ENCODE results near the gene GPR135. TPM values are rescaled to one million over a fixed set of nuclear protein-coding genes. Genes with fewer than 3 reads are reported as not detected.

GPR135 gene
- total and polyA plus RNA-seq, 7 donors = 0.50 to 12.7 (median 5.7) TPM; not detected in 2

DNA sequence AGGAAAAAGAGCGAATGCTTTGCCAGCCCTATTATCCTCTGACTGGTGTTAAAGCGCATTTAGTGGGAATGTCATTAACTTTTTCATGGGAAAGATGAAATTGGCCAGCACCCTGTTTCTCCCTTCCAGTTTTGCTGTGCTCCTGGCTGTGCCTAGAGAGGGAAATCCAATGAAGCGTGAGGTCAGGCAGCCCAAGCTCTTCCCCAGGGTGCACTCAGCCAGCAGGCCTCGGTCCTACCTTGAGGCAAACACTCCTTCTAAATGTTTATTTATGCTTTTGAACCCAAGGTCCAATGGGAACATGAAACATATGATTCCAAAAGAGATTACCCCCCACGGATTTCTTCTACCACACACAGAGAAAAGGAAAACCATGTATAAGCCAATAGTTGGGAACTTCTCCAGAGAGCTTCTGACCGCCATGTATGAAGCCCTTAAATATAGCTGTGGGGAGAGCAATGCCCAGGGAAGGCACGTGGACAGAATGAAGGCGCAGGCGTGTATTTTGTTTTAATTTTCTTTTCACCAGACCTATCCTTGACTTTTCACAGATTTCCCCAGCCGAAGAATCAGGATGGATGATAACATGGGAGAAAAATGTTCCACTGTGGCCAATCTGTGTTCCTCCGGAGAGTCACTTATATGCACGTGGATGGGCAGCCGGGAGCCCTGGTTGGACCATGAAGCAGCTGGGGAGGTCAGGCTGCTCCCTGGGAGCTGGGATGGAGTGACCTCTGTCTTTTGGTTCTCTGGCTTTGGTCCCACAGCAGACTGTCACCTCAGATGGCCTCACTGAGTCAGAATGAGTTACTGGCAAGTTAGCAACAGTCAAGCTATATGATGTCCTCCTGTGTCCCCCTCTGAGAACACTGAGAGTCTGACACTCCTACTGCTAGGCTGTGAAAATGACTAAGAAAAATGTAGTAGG, 37.3 kb downstream of the GPR135 start:
- no peaks in the 10 kb centered on the region for H3K36me3 ChIP-seq
- no peaks in the 10 kb centered on the region for H3K9me3 ChIP-seq
- WGBS, 2 donors = 79 to 83% methylated on average over 13 of the region's 13 CpGs
- intact Hi-C loops (cut with DNase I) = loop anchor here (2.0 to 5.0 kb wide), 3 partner anchors 51 to 301 kb away; partner anchors contain the start of gene DAAM1
- no peak overlapping the region for H3K4me3 ChIP-seq
- DNase-seq = peak; percentile 74
- TF ChIP-seq, protein P1, sequence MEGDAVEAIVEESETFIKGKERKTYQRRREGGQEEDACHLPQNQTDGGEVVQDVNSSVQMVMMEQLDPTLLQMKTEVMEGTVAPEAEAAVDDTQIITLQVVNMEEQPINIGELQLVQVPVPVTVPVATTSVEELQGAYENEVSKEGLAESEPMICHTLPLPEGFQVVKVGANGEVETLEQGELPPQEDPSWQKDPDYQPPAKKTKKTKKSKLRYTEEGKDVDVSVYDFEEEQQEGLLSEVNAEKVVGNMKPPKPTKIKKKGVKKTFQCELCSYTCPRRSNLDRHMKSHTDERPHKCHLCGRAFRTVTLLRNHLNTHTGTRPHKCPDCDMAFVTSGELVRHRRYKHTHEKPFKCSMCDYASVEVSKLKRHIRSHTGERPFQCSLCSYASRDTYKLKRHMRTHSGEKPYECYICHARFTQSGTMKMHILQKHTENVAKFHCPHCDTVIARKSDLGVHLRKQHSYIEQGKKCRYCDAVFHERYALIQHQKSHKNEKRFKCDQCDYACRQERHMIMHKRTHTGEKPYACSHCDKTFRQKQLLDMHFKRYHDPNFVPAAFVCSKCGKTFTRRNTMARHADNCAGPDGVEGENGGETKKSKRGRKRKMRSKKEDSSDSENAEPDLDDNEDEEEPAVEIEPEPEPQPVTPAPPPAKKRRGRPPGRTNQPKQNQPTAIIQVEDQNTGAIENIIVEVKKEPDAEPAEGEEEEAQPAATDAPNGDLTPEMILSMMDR (IDR thresholded peaks at IDR 0.05) = no peak
- no peak for TF ChIP-seq POLR2AphosphoS5 (IDR thresholded peaks at IDR 0.05)
- TF ChIP-seq EP300 (IDR thresholded peaks at IDR 0.05) = no peak
- TF ChIP-seq POLR2A (IDR thresholded peaks at IDR 0.05) = no peak
- peaks cover 0 to 31% (median 21%) of the 10 kb centered on the region in 4 donors for H3K4me1 ChIP-seq
- peak overlapping the region; percentile 41 to 70 (median 61) for H3K27ac ChIP-seq
- no peaks in the 10 kb centered on the region for H3K27me3 ChIP-seq

DNA sequence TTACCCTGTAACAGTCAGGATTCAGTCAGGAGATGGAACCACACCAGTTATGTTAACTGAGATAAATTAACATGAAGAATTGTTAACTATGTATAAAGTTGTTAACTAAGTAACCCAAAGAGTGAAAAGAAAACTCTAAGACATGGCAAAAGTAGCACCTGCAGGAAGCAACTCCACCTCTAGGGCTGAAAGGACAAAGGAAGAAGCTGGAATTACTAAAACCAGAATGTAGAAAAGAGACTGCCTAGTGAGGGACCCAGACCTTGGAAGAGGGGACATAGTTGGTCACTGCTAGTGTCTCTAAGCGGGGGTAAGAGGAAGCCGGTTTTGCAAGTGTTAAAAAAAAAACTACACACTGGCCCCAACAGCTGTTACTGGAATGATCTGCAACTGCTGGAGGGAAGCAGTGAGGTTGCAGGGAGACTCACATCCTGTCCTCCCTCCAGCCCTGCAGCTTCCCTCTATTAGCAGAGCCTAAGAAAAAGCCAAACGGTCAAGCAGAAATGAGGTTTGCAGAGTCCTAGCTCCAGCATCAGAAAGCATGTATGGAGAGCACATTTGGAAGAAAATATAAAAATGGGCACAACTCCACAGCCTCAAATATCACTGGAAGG, 39.8 kb downstream of the GPR135 start:
- intact Hi-C loops (cut with DNase I) = loop anchor here (5.0 kb wide), 2 partner anchors 48 to 298 kb away; no protein-coding TSS in a partner anchor
- TF ChIP-seq, protein P1 (IDR thresholded peaks at IDR 0.05) = no peak
- TF ChIP-seq POLR2AphosphoS5 (IDR thresholded peaks at IDR 0.05) = peak in 1 of 4 donors; percentile 19
- Histone ChIP-seq H3K4me1 (peaks cover 0 to 39% (median 25%) of the 10 kb centered on the region in 4 donors), H3K36me3 (no peaks in the 10 kb centered on the region), H3K27ac (peak overlapping the region in 3 of 4 donors; percentile 32 to 43 (median 34)), H3K27me3 (no peaks in the 10 kb centered on the region), H3K4me3 (no peak overlapping the region), H3K9me3 (no peaks in the 10 kb centered on the region)
- peak; percentile 69 for DNase-seq
- WGBS, 2 donors = 51 to 84% methylated on average over 3 of the region's 3 CpGs

DNA sequence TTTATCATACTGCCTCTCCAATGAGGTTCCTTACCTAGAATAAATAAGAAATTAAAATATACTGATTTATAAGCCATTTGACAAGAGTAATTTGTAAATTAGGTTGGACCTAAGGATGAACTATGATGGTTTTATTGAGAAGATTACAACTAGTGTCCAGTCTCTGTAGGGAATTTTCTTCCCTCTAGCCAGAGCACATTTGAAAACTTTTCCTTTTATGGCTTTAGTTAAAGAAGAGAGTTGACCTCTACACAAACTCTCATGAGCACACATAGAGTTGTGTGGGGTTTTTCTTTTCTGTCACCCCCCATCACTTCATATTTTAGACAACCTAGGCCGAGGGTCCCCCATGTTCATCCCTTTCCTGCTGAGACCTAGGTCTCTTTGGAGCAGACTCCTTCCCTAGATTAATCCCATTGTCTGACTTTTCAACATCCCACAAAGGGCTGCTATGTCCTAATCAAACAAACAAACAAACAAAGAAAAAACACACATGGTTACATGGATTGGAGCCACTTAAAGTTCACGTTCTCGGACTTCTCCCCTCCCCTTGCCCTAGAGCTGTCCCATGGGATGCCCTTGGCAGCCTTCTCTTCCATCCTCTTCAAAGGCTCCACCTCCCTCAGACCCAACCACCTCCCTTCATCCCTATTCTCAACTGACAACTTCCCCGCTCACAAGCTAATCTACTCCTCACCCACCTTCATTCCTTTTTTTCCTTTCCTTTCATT, 40.7 kb downstream of the GPR135 start:
- Histone ChIP-seq H3K4me1 (peaks cover 0 to 46% (median 25%) of the 10 kb centered on the region in 4 donors), H3K4me3 (no peak overlapping the region), H3K9me3 (no peaks in the 10 kb centered on the region), H3K27me3 (no peaks in the 10 kb centered on the region), H3K36me3 (no peaks in the 10 kb centered on the region), H3K27ac (peak overlapping the region in 3 of 4 donors; percentile 32 to 43 (median 34))
- TF ChIP-seq POLR2A (IDR thresholded peaks at IDR 0.05) (no peak), POLR2AphosphoS5 (IDR thresholded peaks at IDR 0.05) (no peak), EP300 (IDR thresholded peaks at IDR 0.05) (no peak)
- TF ChIP-seq, protein P1 (IDR thresholded peaks at IDR 0.05) = no peak
- intact Hi-C loops (cut with DNase I) = loop anchor here (5.0 kb wide), 2 partner anchors 47 to 297 kb away; no protein-coding TSS in a partner anchor
- peak; percentile 82 for DNase-seq
- 76 to 88% methylated on average over 4 of the region's 4 CpGs for WGBS, 2 donors

DNA sequence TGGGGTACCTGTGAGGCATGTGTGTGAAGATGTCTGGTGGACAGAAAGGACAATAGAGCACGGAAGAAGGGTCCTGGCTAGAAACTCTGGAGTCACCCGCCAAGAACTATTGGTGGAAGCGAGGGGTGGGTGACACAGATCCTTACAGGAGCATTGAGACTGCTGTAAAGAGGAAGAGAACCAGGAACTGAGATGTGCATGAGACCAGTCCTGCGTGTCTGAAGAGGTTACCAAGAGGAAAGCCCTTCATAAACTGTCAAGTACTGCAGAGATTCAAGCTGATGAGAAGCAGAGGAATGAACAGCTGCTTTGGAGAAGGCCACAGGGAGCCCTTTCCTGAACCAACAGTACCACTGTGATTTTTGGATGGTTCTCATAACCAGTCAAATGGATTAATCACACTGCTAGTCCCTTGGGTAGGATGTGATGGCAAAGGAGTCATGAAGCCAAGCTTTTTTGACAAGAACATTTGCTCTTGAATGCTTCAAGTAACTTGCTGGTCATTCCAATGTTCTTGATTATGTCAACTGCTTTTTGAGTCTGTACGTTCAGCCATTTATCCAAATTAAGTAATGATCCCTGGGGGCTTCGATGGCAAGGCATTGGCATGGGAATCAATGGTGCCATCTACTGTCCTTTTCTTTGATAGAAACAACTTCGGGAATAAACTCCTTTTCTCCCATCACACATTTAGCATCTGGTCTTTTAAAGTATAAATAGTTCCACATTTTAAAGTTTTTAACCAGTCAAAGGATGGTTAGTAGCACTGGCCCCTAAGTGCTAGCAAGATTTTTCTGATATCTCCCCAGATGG, 42.9 kb downstream of the GPR135 start:
- H3K9me3 ChIP-seq = no peaks in the 10 kb centered on the region
- intact Hi-C loops (cut with DNase I) = no loop called here
- H3K27ac ChIP-seq = no peak overlapping the region
- H3K36me3 ChIP-seq = no peaks in the 10 kb centered on the region
- TF ChIP-seq, protein P1 (IDR thresholded peaks at IDR 0.05) = no peak
- no peak for TF ChIP-seq POLR2A (IDR thresholded peaks at IDR 0.05)
- peak in 2 of 4 donors; percentile 6 to 14 for TF ChIP-seq POLR2AphosphoS5 (IDR thresholded peaks at IDR 0.05)
- TF ChIP-seq EP300 (IDR thresholded peaks at IDR 0.05) = no peak
- 74 to 75% methylated on average over 7 of the region's 7 CpGs for WGBS, 2 donors
- no peak for DNase-seq
- no peaks in the 10 kb centered on the region for H3K27me3 ChIP-seq
- H3K4me1 ChIP-seq = peaks cover 0 to 32% (median 17%) of the 10 kb centered on the region in 4 donors
- no peak overlapping the region for H3K4me3 ChIP-seq
